ENCODE measurements around the gene CHST11. TPM values are rescaled to one million over a fixed set of nuclear protein-coding genes. Genes with fewer than 3 reads are reported as not detected.

Gene CHST11
- total and polyA plus RNA-seq, 2 of the 4 experiments (the other 2 are of a cell fraction), result 1.4 to 2.7 TPM

DNA sequence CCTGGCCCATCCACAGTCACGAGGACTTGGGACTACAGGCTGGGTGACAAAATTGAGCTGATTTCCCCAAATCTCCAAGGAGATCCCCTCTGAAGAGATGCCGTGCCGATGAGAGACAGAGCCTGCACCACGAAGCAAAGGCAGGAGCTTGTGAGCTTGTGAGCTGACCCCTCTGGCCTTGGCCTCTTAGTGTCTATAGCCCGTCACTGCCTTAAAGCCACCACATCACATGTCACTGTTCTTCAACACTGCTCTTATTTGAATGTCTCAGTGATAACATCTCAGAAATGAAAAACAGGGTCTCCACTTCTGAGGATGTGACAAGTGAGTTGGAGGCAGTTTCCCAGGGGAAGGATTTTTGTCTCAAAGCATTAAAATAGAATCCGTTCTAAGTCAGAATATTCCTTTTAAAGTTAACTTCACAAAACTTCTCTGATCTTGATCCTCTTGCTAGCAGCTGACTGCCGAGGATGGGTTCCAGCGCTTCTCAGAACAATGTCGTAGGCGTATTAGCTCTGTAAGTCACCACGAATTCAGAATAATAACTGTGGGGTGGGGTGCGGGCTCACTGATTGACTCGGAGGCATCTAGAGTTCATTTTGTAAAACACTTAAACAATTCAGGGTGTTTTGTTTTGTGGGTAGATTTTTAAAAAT, 37.5 kb downstream of the CHST11 start:
- Histone ChIP-seq H4K8ac (ENCODE audit: low read depth in 2 of 2, low read length in 2 of 2) (no peak overlapping the region), H3K36me3 (ENCODE audit: control insufficient read depth, insufficient read depth, low read length) (no peaks in the 10 kb centered on the region), H2AK5ac (ENCODE audit: low read depth, low read length) (no peak overlapping the region), H3K18ac (ENCODE audit: low read depth, low read length) (no peak overlapping the region), H3K4ac (ENCODE audit: low read depth, low read length) (no peak overlapping the region), H2AFZ (replicated peaks; ENCODE audit: low read length, poor library complexity) (peak overlapping the region; percentile 9), H4K91ac (ENCODE audit: insufficient read depth, low read depth, low read length) (no peak overlapping the region), H3K27ac (ENCODE audit: insufficient read depth, low read length) (no peak overlapping the region), H4K5ac (ENCODE audit: low read depth, low read length) (no peak overlapping the region), H2BK15ac (ENCODE audit: low read depth, low read length) (no peak overlapping the region), H3K4me3 (ENCODE audit: insufficient read depth, low read depth, low read length) (no peak overlapping the region), H3K14ac (replicated peaks; ENCODE audit: low read depth, low read length) (no peak overlapping the region), H3K4me1 (ENCODE audit: control insufficient read depth, insufficient read depth, low read length) (peaks cover 2% of the 10 kb centered on the region; the same call in 1 of the 2 replicates), H2BK5ac (ENCODE audit: low read depth, low read length, poor library complexity, severe bottlenecking) (no peak overlapping the region), H3K56ac (ENCODE audit: extremely low read depth, insufficient read depth, low read length) (no peak overlapping the region), H3K27me3 (ENCODE audit: control insufficient read depth, insufficient read depth, low read length) (no peaks in the 10 kb centered on the region; the same call in none of the 2 replicates), H2BK20ac (ENCODE audit: low read depth, low read length) (no peak overlapping the region), H2AK9ac (replicated peaks; ENCODE audit: low read depth, low read length, poor library complexity) (no peak overlapping the region), H3K79me1 (ENCODE audit: low read depth in 1 of 2, low read length in 2 of 2) (no peaks in the 10 kb centered on the region), H2BK120ac (ENCODE audit: low read depth, low read length) (no peak overlapping the region), H3K9me3 (ENCODE audit: control insufficient read depth, insufficient read depth, low read length) (no peaks in the 10 kb centered on the region), H3K23ac (ENCODE audit: low read depth, low read length) (no peak overlapping the region), H3K9ac (ENCODE audit: low read depth, low read length) (no peak overlapping the region), H3K9me1 (ENCODE audit: insufficient read depth, low read length) (no peaks in the 10 kb centered on the region), H4K20me1 (ENCODE audit: insufficient read depth, low read length) (no peaks in the 10 kb centered on the region), H3K4me2 (ENCODE audit: low read depth, low read length) (no peak overlapping the region)
- DNase-seq (no peak), ATAC-seq (ENCODE audit: low read depth) (no peak)
- dilution Hi-C loops (cut with HindIII; ENCODE audit: low sequenced_read_pairs, unreplicated experiment), result no loop called here
- in situ Hi-C loops (cut with MboI; ENCODE audit: low sequenced_read_pairs), result no loop called here
- no TSS peak for BruUV-seq (replicated peaks)
- 85% methylated on average over 5 of the region's 13 CpGs; no CpG with 5 or more reads in 1 of the 2 experiments for WGBS, 2 experiments (ENCODE audit: extremely low coverage in 2 of 2, insufficient read length in 1 of 2)
- ChIA-PET CTCF (no interaction called here), POLR2A (ENCODE audit: unreplicated experiment) (no interaction called here)
- no peak for TF ChIP-seq BHLHE40 (IDR thresholded peaks at IDR 0.05; ENCODE audit: low read depth, low read length)
- no peak for TF ChIP-seq RCOR1 (IDR thresholded peaks at IDR 0.05; ENCODE audit: insufficient replicate concordance, low read length)
- TF ChIP-seq, protein P1, sequence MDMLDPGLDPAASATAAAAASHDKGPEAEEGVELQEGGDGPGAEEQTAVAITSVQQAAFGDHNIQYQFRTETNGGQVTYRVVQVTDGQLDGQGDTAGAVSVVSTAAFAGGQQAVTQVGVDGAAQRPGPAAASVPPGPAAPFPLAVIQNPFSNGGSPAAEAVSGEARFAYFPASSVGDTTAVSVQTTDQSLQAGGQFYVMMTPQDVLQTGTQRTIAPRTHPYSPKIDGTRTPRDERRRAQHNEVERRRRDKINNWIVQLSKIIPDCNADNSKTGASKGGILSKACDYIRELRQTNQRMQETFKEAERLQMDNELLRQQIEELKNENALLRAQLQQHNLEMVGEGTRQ (IDR thresholded peaks at IDR 0.05; ENCODE audit: low read depth, low read length), result no peak
- TF ChIP-seq CHD1 (IDR thresholded peaks at IDR 0.05; ENCODE audit: low read depth, low read length), result no peak
- TF ChIP-seq RAD21 (IDR thresholded peaks at IDR 0.05; ENCODE audit: low read length), result no peak
- no peak for TF ChIP-seq SMC3 (IDR thresholded peaks at IDR 0.05; ENCODE audit: low read depth, low read length)
- TF ChIP-seq FOS (IDR thresholded peaks at IDR 0.05; ENCODE audit: low read depth, low read length), result no peak
- TF ChIP-seq MXI1 (IDR thresholded peaks at IDR 0.05; ENCODE audit: borderline replicate concordance, low read depth, low read length), result no peak
- TF ChIP-seq NFE2L2 (IDR thresholded peaks at IDR 0.05; ENCODE audit: low read depth, low read length), result no peak
- no peak for TF ChIP-seq MAFK (IDR thresholded peaks at IDR 0.05; ENCODE audit: low read depth, low read length)
- TF ChIP-seq RFX5 (IDR thresholded peaks at IDR 0.05; ENCODE audit: low read depth, low read length), result no peak
- no peak for TF ChIP-seq ELK1 (IDR thresholded peaks at IDR 0.05; ENCODE audit: borderline replicate concordance, low read depth, low read length)
- no peak for TF ChIP-seq POLR2A (IDR thresholded peaks at IDR 0.05; ENCODE audit: low read depth, low read length)
- TF ChIP-seq CEBPB (IDR thresholded peaks at IDR 0.05; ENCODE audit: low read depth, low read length), result no peak
- TF ChIP-seq, protein P2, sequence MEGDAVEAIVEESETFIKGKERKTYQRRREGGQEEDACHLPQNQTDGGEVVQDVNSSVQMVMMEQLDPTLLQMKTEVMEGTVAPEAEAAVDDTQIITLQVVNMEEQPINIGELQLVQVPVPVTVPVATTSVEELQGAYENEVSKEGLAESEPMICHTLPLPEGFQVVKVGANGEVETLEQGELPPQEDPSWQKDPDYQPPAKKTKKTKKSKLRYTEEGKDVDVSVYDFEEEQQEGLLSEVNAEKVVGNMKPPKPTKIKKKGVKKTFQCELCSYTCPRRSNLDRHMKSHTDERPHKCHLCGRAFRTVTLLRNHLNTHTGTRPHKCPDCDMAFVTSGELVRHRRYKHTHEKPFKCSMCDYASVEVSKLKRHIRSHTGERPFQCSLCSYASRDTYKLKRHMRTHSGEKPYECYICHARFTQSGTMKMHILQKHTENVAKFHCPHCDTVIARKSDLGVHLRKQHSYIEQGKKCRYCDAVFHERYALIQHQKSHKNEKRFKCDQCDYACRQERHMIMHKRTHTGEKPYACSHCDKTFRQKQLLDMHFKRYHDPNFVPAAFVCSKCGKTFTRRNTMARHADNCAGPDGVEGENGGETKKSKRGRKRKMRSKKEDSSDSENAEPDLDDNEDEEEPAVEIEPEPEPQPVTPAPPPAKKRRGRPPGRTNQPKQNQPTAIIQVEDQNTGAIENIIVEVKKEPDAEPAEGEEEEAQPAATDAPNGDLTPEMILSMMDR (conservative IDR thresholded peaks at IDR 0.05; ENCODE audit: low read depth, low read length), result no peak
- TF ChIP-seq MAZ (IDR thresholded peaks at IDR 0.05; ENCODE audit: borderline replicate concordance, low read depth, low read length), result no peak
- intact Hi-C loops (cut with micrococcal nuclease), result no loop called here
